Stimulated activated CD8-positive, alpha-beta memory T cell treated with anti-CD3 and anti-CD28 coated beads, Interleukin-15, amount 100 ng/mL, for 24 hours (primary cell): ENCODE measurements around the gene TNFRSF18.
"Not testable (repeated sequence)": the region's sequence is repeated elsewhere in the genome, so short reads cannot be mapped to it uniquely, and the experiment has no call there.

ENCODE experiments used
- DNase-seq: peaks from one replicate; pipeline ENCODE4 v3.0.0-alpha.2; 2020; ENCODE audit warnings: low read depth

TNFRSF18 gene

GRCh38 chr1:1177452-1178206 is 28.8 kb downstream of the TNFRSF18 start:
- DNase-seq = no peak

- no peak for DNase-seq
Observed at GRCh38 chr1:1176931-1177330, 29.5 kb downstream of the TNFRSF18 start.

GRCh38 chr1:1176063-1176761 is 30.2 kb downstream of the TNFRSF18 start:
- DNase-seq = not testable (repeated sequence)

GRCh38 chr1:1175221-1176062 is 30.9 kb downstream of the TNFRSF18 start:
- DNase-seq = no peak

- DNase-seq = no peak
Observed at GRCh38 chr1:1173793-1174415, 32.5 kb downstream of the TNFRSF18 start, which contains the start of gene TTLL10. TSS of gene TTLL10 (plus strand) at chr1:1173880. CDS start at chr1:1179216, 5,336 bp downstream.

GRCh38 chr1:1173061-1173792 is 33.2 kb downstream of the TNFRSF18 start:
- DNase-seq = no peak

- DNase-seq = no peak
Observed at GRCh38 chr1:1171546-1172340, 34.6 kb downstream of the TNFRSF18 start.

GRCh38 chr1:1171161-1171545 is 35.2 kb downstream of the TNFRSF18 start:
- no peak for DNase-seq

GRCh38 chr1:1170215-1171091 is 35.9 kb downstream of the TNFRSF18 start:
- DNase-seq = no peak

GRCh38 chr1:1169429-1170214 is 36.8 kb downstream of the TNFRSF18 start:
- DNase-seq = no peak

GRCh38 chr1:1168451-1169411 is 37.7 kb downstream of the TNFRSF18 start:
- no peak for DNase-seq

GRCh38 chr1:1167841-1168450 is 38.4 kb downstream of the TNFRSF18 start:
- DNase-seq = no peak

- DNase-seq = no peak
Observed at GRCh38 chr1:1167398-1167821, 39.0 kb downstream of the TNFRSF18 start.

- DNase-seq = no peak
Observed at GRCh38 chr1:1166642-1167397, 39.6 kb downstream of the TNFRSF18 start.

- no peak for DNase-seq
Observed at GRCh38 chr1:1165900-1166421, 40.4 kb downstream of the TNFRSF18 start.

- no peak for DNase-seq
Observed at GRCh38 chr1:1165485-1165884, 40.9 kb downstream of the TNFRSF18 start.
